Skeletal muscle satellite cell (primary cell): ENCODE measurements around the gene NRBF2. TPM values are rescaled to one million over a fixed set of nuclear protein-coding genes. Genes with fewer than 3 reads are reported as not detected.

Source experiments
- small RNA-seq: library from RNA; depleted of rRNA; stranded (forward); fragments of <200 nt; gene quantifications from one replicate; pipeline ENCODE3, GENCODE V24; 2012

The NRBF2 gene

Small RNAs within 50 kb of the gene (small RNA-seq; reads per million reads assigned to genes)
- gene RNU6-543P = not detected
